Tibial nerve (tissue), 3 donors: ENCODE results near the gene GRM7.

Source experiments
- CTCF ChIP-seq, 5 experiments: fragments of 200-600 bp in 3 of 5; fragments of 450-650 bp in 2 of 5; sonication (generic) in 3 of 5; IDR thresholded peaks; one replicate each; pipeline ENCODE4 v1.5.1; 2016 to 2019; ENCODE audit warnings: antibody characterized with exemption in 5 of 5, mild to moderate bottlenecking in 3 of 5, moderate library complexity in 2 of 5
- POLR2A ChIP-seq, 2 donors: fragments of 450-650 bp; IDR thresholded peaks; one replicate each; pipeline ENCODE4 v1.6.1; 2017; ENCODE audit warnings: antibody characterized with exemption in 2 of 2, mild to moderate bottlenecking in 2 of 2, moderate library complexity in 2 of 2

- TF ChIP-seq POLR2A (IDR thresholded peaks at IDR 0.05), result no peak
- TF ChIP-seq CTCF (IDR thresholded peaks at IDR 0.05), result no peak
Observed at GRCh38 chr3:7428206-7428718, 567.3 kb downstream of the GRM7 start.
